Posterior vena cava (tissue), 2 donors: ENCODE measurements around the gene OSBPL6. TPM values are rescaled to one million over a fixed set of nuclear protein-coding genes. Genes with fewer than 3 reads are reported as not detected.
"Not testable (repeated sequence)": the region's sequence is repeated elsewhere in the genome, so short reads cannot be mapped to it uniquely, and the experiment has no call there.

Experiments
- DNase-seq: peaks from one replicate; pipeline ENCODE4 v3.0.0-alpha.2; 2020; ENCODE audit warnings: low spot score
- intact Hi-C, 2 donors: fragments of 100-400 bp; cut with DNase I; formaldehyde crosslinking; loops; one replicate each; pipeline versions ENCODE4 v1.14.1 to v1.14.2; 2022 to 2023
- total RNA-seq, 2 donors: library from RNA; stranded (reverse); fragmentation: NEBNext Ultra II Directional; extraction: Animal tissue kit (Norgen Biotek cat#: 25700); gene quantifications; one replicate each; pipeline ENCODE4 v1.2.1, GENCODE V29; 2021
- donor health status: DM: yes; HTN: yes; CAD: no.
- donor health status: DM: yes; HTN: yes; CAD: no.

Gene OSBPL6
- total RNA-seq, 2 donors from 2014 or later, result 2.0 to 2.5 TPM

- DNase-seq, result no peak
- intact Hi-C loops, result no loop called here
These were observed 129.8 kb downstream of the OSBPL6 start for GRCh38 chr2:178324077-178324476.

- no peak for DNase-seq
- intact Hi-C loops, result no loop called here
These were observed 131.0 kb downstream of the OSBPL6 start for GRCh38 chr2:178325268-178325667.

- no peak for DNase-seq
- intact Hi-C loops, result no loop called here
These were observed 133.2 kb downstream of the OSBPL6 start for GRCh38 chr2:178327516-178327915.

- intact Hi-C loops, result loop anchor here in 1 of 2 donors (2.0 kb wide), 1 partner anchor 53 kb away; no protein-coding TSS in a partner anchor
- no peak for DNase-seq
These were observed 133.7 kb downstream of the OSBPL6 start for GRCh38 chr2:178328037-178328436.

- intact Hi-C loops, result no loop called here
These were observed 136.1 kb downstream of the OSBPL6 start for GRCh38 chr2:178330175-178331017.

GRCh38 chr2:178331474-178332432 lies 137.4 kb downstream of the OSBPL6 start:
- intact Hi-C loops, result no loop called here
- no peak for DNase-seq

More at GRCh38 chr2:178330175-178331017, 136.1 kb downstream of the OSBPL6 start:
- DNase-seq, result no peak

- intact Hi-C loops, result no loop called here
- DNase-seq, result no peak
These were observed 139.5 kb downstream of the OSBPL6 start for GRCh38 chr2:178333851-178334250.

GRCh38 chr2:178335230-178335629 lies 140.9 kb downstream of the OSBPL6 start:
- intact Hi-C loops, result no loop called here
- no peak for DNase-seq

- DNase-seq, result no peak
- intact Hi-C loops, result no loop called here
These were observed 149.8 kb downstream of the OSBPL6 start for GRCh38 chr2:178344121-178344520.

- DNase-seq, result no peak
- intact Hi-C loops, result no loop called here
These were observed 151.6 kb downstream of the OSBPL6 start for GRCh38 chr2:178345951-178346350.

GRCh38 chr2:178350051-178350450 lies 155.7 kb downstream of the OSBPL6 start:
- intact Hi-C loops, result no loop called here
- DNase-seq, result no peak

GRCh38 chr2:178357704-178358103 lies 163.4 kb downstream of the OSBPL6 start:
- DNase-seq, intact Hi-C loops: not testable (repeated sequence)

GRCh38 chr2:178359192-178359912 lies 165.0 kb downstream of the OSBPL6 start:
- DNase-seq, result no peak
- intact Hi-C loops, result no loop called here

- intact Hi-C loops, result no loop called here
- DNase-seq, result no peak
These were observed 167.3 kb downstream of the OSBPL6 start for GRCh38 chr2:178361588-178361987.

- intact Hi-C loops, result no loop called here
- DNase-seq, result no peak
These were observed 168.9 kb downstream of the OSBPL6 start for GRCh38 chr2:178363252-178363651.

- intact Hi-C loops, result no loop called here
These were observed 170.8 kb downstream of the OSBPL6 start for GRCh38 chr2:178365116-178365515.

GRCh38 chr2:178366412-178366811 lies 172.1 kb downstream of the OSBPL6 start:
- DNase-seq, result no peak
- intact Hi-C loops, result no loop called here

More at GRCh38 chr2:178365116-178365515, 170.8 kb downstream of the OSBPL6 start:
- no peak for DNase-seq

- DNase-seq, result no peak
- intact Hi-C loops, result no loop called here
These were observed 173.0 kb downstream of the OSBPL6 start for GRCh38 chr2:178367344-178367743.

- DNase-seq, result no peak
- intact Hi-C loops, result no loop called here
These were observed 180.6 kb downstream of the OSBPL6 start for GRCh38 chr2:178374865-178375264.
